IPS-20b (cell line): Measurements from ENCODE around the gene AMN.

Experiments used
- H3K27ac ChIP-seq: one replicate; pipeline ENCODE4 v1.5.1; 2013; ENCODE audit warnings: low read length
- H3K27me3 ChIP-seq: 2 replicates; pipeline ENCODE4 v1.6.1; 2013; ENCODE audit warnings: mild to moderate bottlenecking, low read length, inconsistent platforms; ENCODE audit not compliant: insufficient read depth
- H3K36me3 ChIP-seq: 2 replicates; pipeline ENCODE4 v1.6.1; 2013; ENCODE audit warnings: low read depth, mild to moderate bottlenecking, inconsistent platforms, low read length, moderate library complexity; ENCODE audit not compliant: insufficient read depth
- H3K4me1 ChIP-seq: 2 replicates; pipeline ENCODE4 v1.6.1; 2013; ENCODE audit warnings: mild to moderate bottlenecking, control low read depth, inconsistent platforms, low read length, moderate library complexity; ENCODE audit not compliant: insufficient read depth
- H3K4me3 ChIP-seq: 2 replicates; pipeline ENCODE4 v1.5.1; 2013; ENCODE audit warnings: mild to moderate bottlenecking, low read length, inconsistent platforms
- H3K9ac ChIP-seq: 2 replicates; pipeline ENCODE4 v1.6.1; 2013; ENCODE audit warnings: low read depth, mild to moderate bottlenecking, inconsistent platforms, low read length, moderate library complexity
- H3K9me3 ChIP-seq: 2 replicates; pipeline ENCODE4 v1.6.1; 2013; ENCODE audit warnings: mild to moderate bottlenecking, low read depth, low read length, inconsistent platforms; ENCODE audit not compliant: insufficient read depth

AMN gene

DNA sequence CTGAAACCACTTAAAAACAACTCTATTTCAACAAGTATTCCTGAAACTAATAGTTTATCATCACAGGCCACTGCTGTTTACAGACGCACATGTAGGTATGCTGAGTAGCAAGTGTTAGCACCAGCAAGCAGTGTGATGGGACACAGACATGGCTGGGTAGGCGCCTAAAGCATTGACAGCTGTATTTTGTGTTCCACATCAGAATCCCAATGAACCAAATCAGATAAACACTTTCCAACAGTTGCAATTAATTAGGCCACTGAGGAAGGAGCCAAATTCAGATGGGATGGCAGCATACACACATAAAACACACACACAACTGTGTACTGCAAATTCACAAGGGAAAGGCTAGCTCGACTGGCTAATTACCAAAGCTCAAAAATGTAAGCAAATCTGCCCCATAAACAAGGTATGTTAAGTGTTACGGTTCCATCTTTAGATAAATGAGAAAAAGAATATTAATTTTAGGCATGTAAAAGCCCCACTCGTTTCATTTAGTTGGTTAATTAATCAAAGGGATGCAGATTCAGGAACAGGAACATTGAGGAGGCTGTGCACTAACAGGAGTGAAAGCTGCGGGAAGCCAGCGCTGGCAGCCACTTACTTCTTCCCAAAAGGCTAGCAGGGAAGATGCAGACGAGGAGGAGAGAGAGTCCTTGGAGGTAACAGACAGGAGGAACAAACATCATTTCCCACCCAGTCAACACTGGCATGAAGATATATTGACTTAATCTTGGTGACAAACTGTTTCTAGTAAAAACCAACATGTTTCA lies 33.4 kb downstream of the AMN start:
- Histone ChIP-seq H3K4me1 (no peaks in the 10 kb centered on the region), H3K36me3 (peaks cover 90% of the 10 kb centered on the region), H3K4me3 (no peak overlapping the region), H3K9me3 (no peaks in the 10 kb centered on the region), H3K27ac (no peak overlapping the region), H3K9ac (no peak overlapping the region), H3K27me3 (no peaks in the 10 kb centered on the region)

DNA sequence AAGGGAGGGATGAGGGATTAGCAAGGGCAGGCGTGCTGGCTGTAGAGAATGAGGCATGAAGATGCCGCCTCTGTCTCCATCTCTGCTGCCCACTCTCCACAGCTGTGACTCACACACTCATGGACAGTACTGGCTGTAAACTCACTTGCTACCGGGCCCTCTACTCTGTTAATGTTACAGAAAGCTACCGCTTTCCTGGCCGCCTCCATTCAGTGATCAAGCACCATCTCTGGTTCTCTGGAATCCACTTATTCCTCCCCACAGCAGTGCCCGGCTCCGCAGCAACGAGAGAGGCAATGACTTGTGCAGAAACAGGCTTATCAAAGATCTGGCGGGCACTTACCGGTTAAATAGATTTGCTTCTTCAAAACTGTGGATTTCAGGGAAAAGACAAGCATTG lies 34.8 kb downstream of the AMN start:
- H3K9me3 ChIP-seq, result no peaks in the 10 kb centered on the region
- H3K9ac ChIP-seq, result no peak overlapping the region
- no peak overlapping the region for H3K4me3 ChIP-seq
- no peaks in the 10 kb centered on the region for H3K27me3 ChIP-seq
- H3K36me3 ChIP-seq, result peaks cover 90% of the 10 kb centered on the region
- no peak overlapping the region for H3K27ac ChIP-seq
- H3K4me1 ChIP-seq, result no peaks in the 10 kb centered on the region

GRCh38 chr14:102958461-102958860 lies 36.0 kb downstream of the AMN start:
- H3K27ac ChIP-seq, result no peak overlapping the region
- H3K9me3 ChIP-seq, result no peaks in the 10 kb centered on the region
- H3K4me1 ChIP-seq, result no peaks in the 10 kb centered on the region
- H3K4me3 ChIP-seq, result no peak overlapping the region
- H3K36me3 ChIP-seq, result peaks cover 90% of the 10 kb centered on the region
- H3K27me3 ChIP-seq, result no peaks in the 10 kb centered on the region
- H3K9ac ChIP-seq, result no peak overlapping the region

DNA sequence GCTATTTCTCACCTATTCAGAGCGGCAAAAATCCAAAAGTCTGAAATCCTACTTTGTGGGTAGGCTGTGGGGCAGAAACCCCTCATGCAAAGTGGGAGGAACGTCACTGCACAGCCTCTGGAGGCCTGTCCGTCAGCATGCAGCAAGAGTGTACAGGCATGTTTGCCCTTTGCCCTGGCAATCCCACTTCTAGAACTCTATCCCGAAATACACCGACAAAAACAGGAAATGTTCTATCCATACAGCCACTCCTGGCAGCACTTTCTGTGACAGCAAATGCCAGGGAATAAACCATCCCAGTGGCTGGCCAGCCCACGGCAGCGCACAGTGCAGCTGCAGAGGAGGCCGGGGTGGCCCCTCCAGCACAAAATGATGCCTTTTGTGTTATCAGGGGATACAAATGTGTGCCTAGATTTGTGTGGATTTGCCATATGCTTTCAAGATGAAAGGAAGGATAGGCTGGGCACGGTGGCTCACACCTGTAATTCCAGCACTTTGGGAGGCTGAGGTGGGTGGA lies 39.7 kb downstream of the AMN start:
- no peak overlapping the region for H3K4me3 ChIP-seq
- peaks cover 93% of the 10 kb centered on the region for H3K36me3 ChIP-seq
- no peaks in the 10 kb centered on the region for H3K4me1 ChIP-seq
- H3K27ac ChIP-seq, result no peak overlapping the region
- H3K9ac ChIP-seq, result no peak overlapping the region
- no peaks in the 10 kb centered on the region for H3K27me3 ChIP-seq
- no peaks in the 10 kb centered on the region for H3K9me3 ChIP-seq

DNA sequence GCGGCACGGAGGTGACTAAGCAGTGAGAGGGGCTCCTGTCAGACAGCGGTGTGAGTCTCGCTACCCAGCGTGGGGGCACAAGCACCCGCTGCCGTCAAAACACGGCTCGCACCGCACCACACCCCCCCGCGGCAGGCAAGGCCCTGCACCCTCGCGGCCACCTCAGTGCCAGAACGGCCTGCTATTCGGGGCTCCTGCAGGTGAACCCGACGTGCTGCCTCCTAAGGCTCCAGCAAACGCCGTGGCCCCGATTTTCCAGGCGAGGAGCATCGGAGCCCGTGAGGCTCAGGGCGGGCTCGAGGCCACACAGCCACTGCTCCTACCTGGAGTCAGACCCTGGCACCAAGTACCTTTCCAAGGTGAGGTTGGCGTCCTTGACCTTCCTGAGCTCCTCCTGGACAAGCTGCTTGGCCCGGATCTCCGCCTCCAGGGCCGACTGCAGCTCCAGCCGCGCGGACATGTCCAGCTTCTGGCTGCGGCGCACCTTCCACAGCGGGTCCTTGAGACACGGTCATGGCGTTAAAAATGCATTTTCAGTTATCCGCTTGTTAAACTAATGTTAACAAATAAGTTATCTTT lies 41.8 kb downstream of the AMN start:
- no peaks in the 10 kb centered on the region for H3K4me1 ChIP-seq
- no peak overlapping the region for H3K9ac ChIP-seq
- peaks cover 94% of the 10 kb centered on the region for H3K36me3 ChIP-seq
- no peaks in the 10 kb centered on the region for H3K9me3 ChIP-seq
- H3K4me3 ChIP-seq, result no peak overlapping the region
- no peak overlapping the region for H3K27ac ChIP-seq
- no peaks in the 10 kb centered on the region for H3K27me3 ChIP-seq

- H3K4me3 ChIP-seq, result no peak overlapping the region
- H3K27ac ChIP-seq, result no peak overlapping the region
- H3K27me3 ChIP-seq, result no peaks in the 10 kb centered on the region
- H3K9ac ChIP-seq, result no peak overlapping the region
- H3K4me1 ChIP-seq, result no peaks in the 10 kb centered on the region
- H3K9me3 ChIP-seq, result no peaks in the 10 kb centered on the region
- peaks cover 95% of the 10 kb centered on the region for H3K36me3 ChIP-seq
These were observed 42.8 kb downstream of the AMN start for GRCh38 chr14:102965282-102965681.

- peaks cover 99% of the 10 kb centered on the region for H3K36me3 ChIP-seq
These were observed 43.6 kb downstream of the AMN start for GRCh38 chr14:102965971-102966655.

GRCh38 chr14:102966681-102967505 lies 44.4 kb downstream of the AMN start:
- H3K36me3 ChIP-seq, result peaks cover 99% of the 10 kb centered on the region
- H3K9ac ChIP-seq, result no peak overlapping the region
- no peak overlapping the region for H3K4me3 ChIP-seq
- no peak overlapping the region for H3K27ac ChIP-seq
- H3K27me3 ChIP-seq, result no peaks in the 10 kb centered on the region
- no peaks in the 10 kb centered on the region for H3K9me3 ChIP-seq
- H3K4me1 ChIP-seq, result no peaks in the 10 kb centered on the region

More at GRCh38 chr14:102965971-102966655, 43.6 kb downstream of the AMN start:
- H3K9me3 ChIP-seq, result no peaks in the 10 kb centered on the region
- H3K27me3 ChIP-seq, result no peaks in the 10 kb centered on the region
- no peak overlapping the region for H3K27ac ChIP-seq
- no peak overlapping the region for H3K4me3 ChIP-seq
- no peak overlapping the region for H3K9ac ChIP-seq
- no peaks in the 10 kb centered on the region for H3K4me1 ChIP-seq

DNA sequence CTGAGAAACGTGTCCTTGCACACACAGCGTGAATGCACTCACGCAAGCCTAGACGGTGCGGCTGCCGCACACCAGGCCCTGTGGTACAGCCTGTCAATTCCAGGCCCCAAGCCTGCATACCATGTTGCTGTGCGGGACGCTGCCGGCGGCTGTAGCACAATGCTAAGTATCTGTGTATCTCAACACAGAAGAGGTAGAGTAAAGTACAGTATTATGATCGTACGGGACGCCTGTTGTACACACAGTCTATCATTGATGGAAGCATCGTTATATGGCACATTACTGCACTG lies 45.0 kb downstream of the AMN start:
- H3K4me1 ChIP-seq, result no peaks in the 10 kb centered on the region
- no peak overlapping the region for H3K27ac ChIP-seq
- peaks cover 97% of the 10 kb centered on the region for H3K36me3 ChIP-seq
- H3K9ac ChIP-seq, result no peak overlapping the region
- H3K27me3 ChIP-seq, result no peaks in the 10 kb centered on the region
- H3K9me3 ChIP-seq, result no peaks in the 10 kb centered on the region
- no peak overlapping the region for H3K4me3 ChIP-seq

- no peak overlapping the region for H3K4me3 ChIP-seq
- H3K27me3 ChIP-seq, result no peaks in the 10 kb centered on the region
- H3K9ac ChIP-seq, result no peak overlapping the region
- H3K36me3 ChIP-seq, result peaks cover 96% of the 10 kb centered on the region
- H3K9me3 ChIP-seq, result no peaks in the 10 kb centered on the region
- H3K4me1 ChIP-seq, result no peaks in the 10 kb centered on the region
- no peak overlapping the region for H3K27ac ChIP-seq
These were observed 45.8 kb downstream of the AMN start for GRCh38 chr14:102968306-102968705.

DNA sequence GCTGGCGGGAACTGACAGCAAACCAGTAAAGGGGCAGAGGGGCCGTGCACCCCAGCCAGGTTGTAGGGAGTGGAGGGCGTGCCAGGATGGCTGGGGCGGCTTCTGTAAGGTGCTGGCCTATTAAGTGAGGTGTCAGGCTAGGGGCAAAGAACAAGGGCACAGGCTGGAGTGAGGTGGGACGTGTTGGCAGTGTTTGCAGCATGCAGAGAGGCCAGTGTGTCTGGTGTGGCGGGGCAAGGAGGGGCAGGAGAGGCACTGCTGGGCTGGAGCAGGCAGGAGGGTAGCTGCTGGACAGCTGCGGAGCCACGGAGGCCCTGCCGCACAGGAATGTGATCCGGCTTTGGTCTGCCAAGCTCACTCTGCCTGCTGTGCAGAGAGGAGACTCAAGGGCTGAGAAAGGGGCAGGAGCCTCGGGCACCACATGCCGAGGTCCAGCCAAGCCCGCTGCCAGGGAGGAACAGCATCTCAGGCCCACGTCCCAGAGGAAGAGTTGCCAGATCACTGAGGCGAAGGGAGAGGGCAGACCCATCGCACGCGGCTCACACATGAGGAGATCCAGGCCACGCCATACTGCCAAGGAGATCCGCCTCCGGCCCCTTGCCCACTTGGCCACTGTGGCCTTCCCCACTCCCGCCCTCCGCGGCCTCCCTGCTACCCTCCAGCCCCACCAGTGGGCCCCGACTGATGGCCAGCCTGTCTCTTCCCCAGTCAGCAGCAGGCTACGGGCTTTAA lies 46.8 kb downstream of the AMN start:
- H3K4me1 ChIP-seq, result no peaks in the 10 kb centered on the region
- no peaks in the 10 kb centered on the region for H3K9me3 ChIP-seq
- no peak overlapping the region for H3K27ac ChIP-seq
- peaks cover 96% of the 10 kb centered on the region for H3K36me3 ChIP-seq
- no peak overlapping the region for H3K9ac ChIP-seq
- H3K27me3 ChIP-seq, result no peaks in the 10 kb centered on the region
- H3K4me3 ChIP-seq, result no peak overlapping the region
